Loucy (cell line): Measurements from ENCODE around the gene SPEF1.

Experiments
- H2AFZ ChIP-seq: fragments of 200-600 bp; sonication (generic); 2 replicates; pipeline ENCODE4 v1.6.0; 2016; ENCODE audit warnings: antibody characterized with exemption, mild to moderate bottlenecking, low read length, moderate library complexity
- H3F3A ChIP-seq: fragments of 200-600 bp; 2 replicates; pipeline ENCODE4 v1.6.0; 2016; ENCODE audit warnings: antibody characterized with exemption, low read depth, mild to moderate bottlenecking
- H3K27me3 ChIP-seq: fragments of 200-600 bp; sonication (generic); 2 replicates; pipeline ENCODE4 v1.6.1; 2014; ENCODE audit warnings: low read length, mild to moderate bottlenecking; ENCODE audit not compliant: insufficient read depth, poor library complexity, severe bottlenecking
- H3K36me3 ChIP-seq: fragments of 200-600 bp; sonication (generic); 2 replicates; pipeline ENCODE4 v1.6.1; 2016; ENCODE audit warnings: low read length; ENCODE audit not compliant: insufficient read depth
- H3K4me1 ChIP-seq: fragments of 200-600 bp; sonication (generic); 2 replicates; pipeline ENCODE4 v1.5.1; 2014; ENCODE audit warnings: low read length, mild to moderate bottlenecking; ENCODE audit not compliant: insufficient read depth, poor library complexity, severe bottlenecking
- H3K4me2 ChIP-seq: fragments of 200-600 bp; sonication (generic); 2 replicates; pipeline ENCODE4 v1.6.0; 2014; ENCODE audit warnings: antibody characterized with exemption, low read length, low read depth, mild to moderate bottlenecking; ENCODE audit not compliant: poor library complexity, severe bottlenecking
- H3K4me3 ChIP-seq: fragments of 200-600 bp; sonication (generic); 2 replicates; pipeline ENCODE4 v1.5.1; 2014; ENCODE audit warnings: low read length, mild to moderate bottlenecking, mixed read lengths; ENCODE audit not compliant: poor library complexity, severe bottlenecking
- H3K79me2 ChIP-seq: fragments of 200-600 bp; sonication (generic); 2 replicates; pipeline ENCODE4 v1.6.1; 2014; ENCODE audit warnings: low read length; ENCODE audit not compliant: insufficient read depth
- H3K9ac ChIP-seq: fragments of 200-600 bp; sonication (generic); 2 replicates; pipeline ENCODE4 v1.6.0; 2014; ENCODE audit warnings: mild to moderate bottlenecking, low read depth, low read length, moderate library complexity; ENCODE audit not compliant: poor library complexity, severe bottlenecking
- H3K9me2 ChIP-seq: fragments of 200-600 bp; sonication (generic); replicated peaks from 2 replicates; pipeline ENCODE4 v1.6.1; 2016; ENCODE audit warnings: low read depth, low read length, mixed read lengths
- H3K9me3 ChIP-seq: fragments of 200-600 bp; sonication (generic); 2 replicates; pipeline ENCODE4 v1.6.1; 2014; ENCODE audit warnings: mild to moderate bottlenecking, antibody characterized with exemption, low read length, low read depth; ENCODE audit not compliant: insufficient read depth
- H4K20me1 ChIP-seq: fragments of 200-600 bp; sonication (generic); 2 replicates; pipeline ENCODE4 v1.6.0; 2014; ENCODE audit warnings: antibody characterized with exemption, low read length, mild to moderate bottlenecking; ENCODE audit not compliant: insufficient read depth, poor library complexity, severe bottlenecking
- CTCF ChIP-seq: fragments of 200-600 bp; sonication (generic); conservative IDR thresholded peaks from 2 replicates; pipeline ENCODE4 v1.5.1; 2014; ENCODE audit warnings: mild to moderate bottlenecking, antibody characterized with exemption, low read length
- EZH2phosphoT487 ChIP-seq: fragments of 200-600 bp; IDR thresholded peaks from 2 replicates; pipeline ENCODE4 v1.6.1; 2018; ENCODE audit warnings: antibody characterized with exemption, mild to moderate bottlenecking, moderate library complexity, borderline replicate concordance

The SPEF1 gene

GRCh38 chr20:3804254-3804751, 23.1 kb upstream of the SPEF1 start:
- no peaks in the 10 kb centered on the region for H3K9me2 ChIP-seq
- peaks cover 5% of the 10 kb centered on the region; the same call in 1 of the 2 replicates for H3F3A ChIP-seq
- H3K79me2 ChIP-seq, result peaks cover 23% of the 10 kb centered on the region
- no peak overlapping the region for H3K4me3 ChIP-seq
- H3K9ac ChIP-seq, result no peak overlapping the region
- TF ChIP-seq CTCF, result no peak
- TF ChIP-seq EZH2phosphoT487, result no peak
- peaks cover 57% of the 10 kb centered on the region; the same call in 1 of the 2 replicates for H3K36me3 ChIP-seq
- H3K4me1 ChIP-seq, result peaks cover 7% of the 10 kb centered on the region
- H3K9me3 ChIP-seq, result no peaks in the 10 kb centered on the region
- peaks cover 10% of the 10 kb centered on the region for H4K20me1 ChIP-seq
- no peak overlapping the region for H2AFZ ChIP-seq
- H3K4me2 ChIP-seq, result no peak overlapping the region
- no peaks in the 10 kb centered on the region for H3K27me3 ChIP-seq

- Histone ChIP-seq H3K36me3 (peaks cover 57% of the 10 kb centered on the region; the same call in 1 of the 2 replicates), H2AFZ (no peak overlapping the region), H3K9me2 (no peaks in the 10 kb centered on the region), H3K9me3 (no peaks in the 10 kb centered on the region), H3K4me1 (peaks cover 12% of the 10 kb centered on the region), H4K20me1 (peaks cover 13% of the 10 kb centered on the region), H3K9ac (no peak overlapping the region), H3F3A (peaks cover 5% of the 10 kb centered on the region; the same call in 1 of the 2 replicates), H3K4me2 (no peak overlapping the region), H3K27me3 (no peaks in the 10 kb centered on the region), H3K79me2 (peaks cover 27% of the 10 kb centered on the region), H3K4me3 (no peak overlapping the region)
- TF ChIP-seq EZH2phosphoT487, result no peak
- no peak for TF ChIP-seq CTCF
Measured at GRCh38 chr20:3803854-3804253, 22.6 kb upstream of the SPEF1 start.

GRCh38 chr20:3803289-3803688, 22.0 kb upstream of the SPEF1 start:
- peaks cover 17% of the 10 kb centered on the region for H3K4me1 ChIP-seq
- TF ChIP-seq CTCF (no peak), EZH2phosphoT487 (no peak)

More at GRCh38 chr20:3803289-3803688, 22.0 kb upstream of the SPEF1 start:
- Histone ChIP-seq H3K9ac (no peak overlapping the region), H3K9me2 (no peaks in the 10 kb centered on the region), H3K27me3 (no peaks in the 10 kb centered on the region), H3K4me3 (no peak overlapping the region), H3K36me3 (peaks cover 57% of the 10 kb centered on the region; the same call in 1 of the 2 replicates), H2AFZ (no peak overlapping the region), H3F3A (peaks cover 5% of the 10 kb centered on the region; the same call in 1 of the 2 replicates), H4K20me1 (peaks cover 19% of the 10 kb centered on the region), H3K4me2 (no peak overlapping the region), H3K9me3 (no peaks in the 10 kb centered on the region), H3K79me2 (peaks cover 33% of the 10 kb centered on the region)
